ENCODE results near the gene TRNAU1AP. TPM values are rescaled to one million over a fixed set of nuclear protein-coding genes. Genes with fewer than 3 reads are reported as not detected.

TRNAU1AP gene
- 10 to 100 TPM; 18.5 to 25.0 (median 21.8) TPM for total RNA-seq

DNA sequence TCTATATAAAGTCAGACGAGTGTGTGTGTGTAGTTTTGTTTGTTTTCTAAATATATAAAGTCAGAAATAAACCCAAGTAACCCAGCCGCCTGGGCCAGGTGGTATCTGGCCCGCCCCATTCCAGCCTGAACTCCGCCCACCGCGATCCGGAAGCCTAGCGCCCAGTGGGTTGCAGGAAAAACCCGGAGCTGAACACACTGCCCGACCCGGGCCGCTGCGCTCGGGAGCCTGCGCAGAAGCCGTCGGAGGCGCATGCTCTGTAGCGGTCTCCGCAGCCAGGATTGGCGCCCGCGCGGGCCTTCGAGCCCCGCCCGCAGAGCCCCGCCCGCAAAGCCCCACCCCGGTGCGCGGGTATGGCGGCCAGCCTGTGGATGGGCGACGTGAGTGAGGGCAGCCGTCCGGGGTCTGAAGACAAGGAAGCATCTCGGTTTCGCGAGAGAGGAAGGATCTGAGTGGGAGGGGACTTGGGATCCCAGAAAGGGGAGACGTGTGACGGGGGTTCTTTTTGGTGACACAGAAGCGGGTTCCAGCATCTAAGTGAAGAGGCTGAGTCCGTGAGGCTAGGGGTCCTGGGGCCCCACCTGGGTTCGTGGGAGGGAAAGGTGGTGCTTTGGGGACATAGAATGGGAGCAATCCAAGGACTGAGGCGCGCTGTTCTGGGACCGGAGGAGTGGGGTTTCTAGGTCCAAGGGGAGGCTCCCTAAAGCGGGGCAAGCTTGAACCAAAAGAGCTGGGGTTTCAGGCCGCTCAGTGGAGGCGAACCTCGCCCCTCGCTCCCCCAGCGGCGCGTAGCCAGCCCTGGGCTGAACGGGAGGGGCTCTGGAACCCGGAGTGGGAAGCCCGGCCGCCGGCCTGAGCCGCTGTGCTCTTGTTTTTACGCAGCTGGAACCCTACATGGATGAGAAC lies at the start of gene TRNAU1AP:
TRNAU1AP (plus strand) TSS at position 328 of the 906 bp plus-strand sequence; CDS start at position 354, 26 bp downstream.
- TF ChIP-seq POLR2AphosphoS5 (IDR thresholded peaks at IDR 0.05): peak; percentile 95
- peak; percentile 77 to 84 for TF ChIP-seq POLR2A (IDR thresholded peaks at IDR 0.05)
- TF ChIP-seq EP300 (IDR thresholded peaks at IDR 0.05): no peak
- Histone ChIP-seq H3K27ac (peak within 1 kb of the TSS; percentile 77 to 89 (median 86)), H3K9me3 (no peaks in the 10 kb centered on the region), H3K4me1 (peaks cover 0 to 27% (median 0%) of the 10 kb centered on the region in 3 donors), H3K36me3 (peaks cover 0 to 39% of the 10 kb centered on the region in 2 donors), H3K4me3 (peak within 1 kb of the TSS; percentile 66 to 67), H3K27me3 (no peaks in the 10 kb centered on the region)
- WGBS, 2 donors (ENCODE audit: low coverage in 1 of 2): 0 to 2% methylated on average over 3 to 8 of the region's 63 CpGs
- ATAC-seq: peak; percentile 99

DNA sequence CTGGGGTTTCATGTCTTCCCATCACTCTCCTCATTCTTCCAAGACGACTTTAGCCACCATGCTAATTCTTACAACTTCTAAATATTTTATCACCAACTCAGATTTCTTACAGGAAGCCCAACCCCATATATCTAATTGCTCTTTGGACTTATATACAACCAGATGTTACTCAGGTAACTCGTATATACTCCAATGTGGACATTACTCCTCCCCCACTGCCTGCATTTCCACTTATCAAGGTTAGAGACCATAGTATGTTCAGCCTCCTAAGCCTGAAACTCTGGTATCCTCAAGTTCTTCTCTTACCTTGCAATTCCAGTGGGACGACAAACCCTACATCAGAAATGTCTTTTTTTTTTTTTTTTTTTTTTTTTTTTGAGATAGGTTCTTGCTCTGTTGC lies 49.8 kb upstream of the TRNAU1AP start:
- Histone ChIP-seq H3K27me3 (no peaks in the 10 kb centered on the region), H3K27ac (no peak overlapping the region), H3K4me1 (peaks cover 0 to 25% (median 10%) of the 10 kb centered on the region in 3 donors), H3K9me3 (no peaks in the 10 kb centered on the region), H3K4me3 (no peak overlapping the region), H3K36me3 (peaks cover 0 to 27% of the 10 kb centered on the region in 2 donors)
- WGBS, 2 donors (ENCODE audit: low coverage in 1 of 2): 69 to 81% methylated on average over 3 of the region's 3 CpGs
- TF ChIP-seq EP300 (IDR thresholded peaks at IDR 0.05): no peak
- ATAC-seq: no peak

DNA sequence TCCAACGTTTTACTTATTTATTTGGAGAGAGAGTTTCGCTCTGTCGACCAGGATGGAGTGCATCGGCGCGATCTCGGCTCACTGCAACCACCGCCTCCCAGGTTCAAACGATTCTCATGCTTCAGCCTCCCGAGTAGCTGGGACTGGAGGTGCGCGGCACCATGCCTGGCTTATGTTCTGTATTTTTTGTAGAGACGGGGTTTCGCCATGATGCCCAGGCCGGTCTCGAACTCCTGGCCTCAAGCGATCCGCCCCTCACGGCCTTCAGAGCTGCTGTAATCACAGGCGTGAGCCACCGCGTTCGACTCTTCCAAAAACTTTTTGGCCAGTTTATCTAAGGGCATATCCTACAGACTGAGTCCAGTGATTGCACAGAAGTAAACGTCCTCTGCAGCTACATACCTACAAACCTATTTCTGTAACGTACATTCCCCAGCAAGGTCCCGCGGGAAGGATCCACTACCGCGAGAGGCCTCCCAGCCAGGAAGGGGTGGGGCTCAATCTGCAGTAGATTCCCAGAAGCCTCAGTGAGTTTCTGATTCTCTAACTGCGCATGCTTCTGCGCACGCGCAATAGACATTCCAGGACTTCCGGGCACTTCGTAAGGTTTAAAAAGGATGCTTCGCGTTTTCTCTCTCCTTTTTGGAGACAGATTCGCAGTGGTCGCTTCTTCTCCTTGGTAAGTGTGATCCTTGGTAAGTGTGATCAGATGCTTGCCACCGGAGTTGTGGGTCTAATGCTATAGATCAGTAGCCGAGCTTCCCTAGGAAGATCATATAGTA lies 47.3 kb upstream of the TRNAU1AP start, which contains the start of gene RCC1:
RCC1 (plus strand) TSS at position 638 of the 782 bp plus-strand sequence. CDS start 23,824 bp downstream, outside the sequence.
- Histone ChIP-seq H3K4me3 (peak within 1 kb of the TSS; percentile 74 to 83), H3K4me1 (peaks cover 4 to 49% (median 33%) of the 10 kb centered on the region in 3 donors), H3K9me3 (no peaks in the 10 kb centered on the region), H3K27ac (peak within 1 kb of the TSS; percentile 86 to 90 (median 89)), H3K36me3 (peaks cover 0 to 30% of the 10 kb centered on the region in 2 donors), H3K27me3 (no peaks in the 10 kb centered on the region)
- 1 to 2% methylated on average over 17 to 20 of the region's 41 CpGs for WGBS, 2 donors (ENCODE audit: low coverage in 1 of 2)
- ATAC-seq: peak; percentile 98
- TF ChIP-seq, protein P1, sequence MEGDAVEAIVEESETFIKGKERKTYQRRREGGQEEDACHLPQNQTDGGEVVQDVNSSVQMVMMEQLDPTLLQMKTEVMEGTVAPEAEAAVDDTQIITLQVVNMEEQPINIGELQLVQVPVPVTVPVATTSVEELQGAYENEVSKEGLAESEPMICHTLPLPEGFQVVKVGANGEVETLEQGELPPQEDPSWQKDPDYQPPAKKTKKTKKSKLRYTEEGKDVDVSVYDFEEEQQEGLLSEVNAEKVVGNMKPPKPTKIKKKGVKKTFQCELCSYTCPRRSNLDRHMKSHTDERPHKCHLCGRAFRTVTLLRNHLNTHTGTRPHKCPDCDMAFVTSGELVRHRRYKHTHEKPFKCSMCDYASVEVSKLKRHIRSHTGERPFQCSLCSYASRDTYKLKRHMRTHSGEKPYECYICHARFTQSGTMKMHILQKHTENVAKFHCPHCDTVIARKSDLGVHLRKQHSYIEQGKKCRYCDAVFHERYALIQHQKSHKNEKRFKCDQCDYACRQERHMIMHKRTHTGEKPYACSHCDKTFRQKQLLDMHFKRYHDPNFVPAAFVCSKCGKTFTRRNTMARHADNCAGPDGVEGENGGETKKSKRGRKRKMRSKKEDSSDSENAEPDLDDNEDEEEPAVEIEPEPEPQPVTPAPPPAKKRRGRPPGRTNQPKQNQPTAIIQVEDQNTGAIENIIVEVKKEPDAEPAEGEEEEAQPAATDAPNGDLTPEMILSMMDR (IDR thresholded peaks at IDR 0.05): no peak
- TF ChIP-seq POLR2AphosphoS5 (IDR thresholded peaks at IDR 0.05) (peak; percentile 98), POLR2A (IDR thresholded peaks at IDR 0.05) (peak; percentile 91), EP300 (IDR thresholded peaks at IDR 0.05) (no peak)

DNA sequence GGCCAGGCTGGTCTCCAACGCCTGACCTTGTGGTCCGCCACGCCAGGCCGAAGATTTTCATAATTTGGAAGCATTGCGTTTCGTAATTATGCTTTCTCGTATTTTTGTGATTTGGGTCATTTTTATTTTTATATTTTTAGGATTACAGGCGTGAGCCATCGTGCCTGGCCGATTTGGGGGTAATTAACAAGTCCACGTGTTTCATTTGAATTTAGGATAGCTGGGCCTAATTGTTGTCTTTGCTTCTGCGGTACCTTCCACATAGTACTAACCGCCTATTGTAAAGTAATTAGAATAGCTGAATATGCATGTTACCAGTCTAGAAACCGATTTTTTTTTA lies 46.0 kb upstream of the TRNAU1AP start:
- 0 to 4% methylated on average over 9 to 14 of the region's 14 CpGs for WGBS, 2 donors (ENCODE audit: low coverage in 1 of 2)
- TF ChIP-seq POLR2AphosphoS5 (IDR thresholded peaks at IDR 0.05) (no peak), EP300 (IDR thresholded peaks at IDR 0.05) (no peak), POLR2A (IDR thresholded peaks at IDR 0.05) (no peak)
- TF ChIP-seq, protein P1 (IDR thresholded peaks at IDR 0.05): no peak
- no peaks in the 10 kb centered on the region for H3K27me3 ChIP-seq
- peak overlapping the region; percentile 86 to 90 (median 89) for H3K27ac ChIP-seq
- ATAC-seq: no peak
- peaks cover 0 to 43% of the 10 kb centered on the region in 2 donors for H3K36me3 ChIP-seq
- H3K4me1 ChIP-seq: peaks cover 4 to 62% (median 33%) of the 10 kb centered on the region in 3 donors
- H3K9me3 ChIP-seq: no peaks in the 10 kb centered on the region
- peak overlapping the region; percentile 74 to 83 for H3K4me3 ChIP-seq

DNA sequence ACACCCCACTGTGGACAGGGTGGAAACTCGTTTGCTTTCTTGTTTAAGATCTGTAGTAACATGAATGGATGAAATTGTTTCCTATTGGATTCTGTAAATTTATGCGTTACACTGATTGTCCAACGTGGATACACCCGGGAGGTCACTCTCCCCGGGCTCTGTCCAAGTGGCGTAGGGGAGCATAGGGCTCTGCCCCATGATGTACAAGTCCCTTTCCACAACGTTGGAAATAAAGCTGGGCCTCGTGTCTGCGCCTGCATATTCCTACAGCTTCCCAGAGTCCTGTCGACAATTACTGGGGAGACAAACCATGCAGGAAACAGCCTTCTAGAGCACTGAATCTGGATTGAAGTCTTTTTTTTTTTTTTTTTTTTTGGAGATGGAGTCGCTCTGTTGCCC lies 45.6 kb upstream of the TRNAU1AP start:
- peaks cover 4 to 66% (median 33%) of the 10 kb centered on the region in 3 donors for H3K4me1 ChIP-seq

More for the DNA sequence above, 45.6 kb upstream of the TRNAU1AP start:
- Histone ChIP-seq H3K27me3 (no peaks in the 10 kb centered on the region), H3K36me3 (peaks cover 0 to 46% of the 10 kb centered on the region in 2 donors), H3K27ac (peak overlapping the region; percentile 86 to 90 (median 89)), H3K4me3 (peak overlapping the region; percentile 74 to 83), H3K9me3 (no peaks in the 10 kb centered on the region)
- no peak for ATAC-seq
- WGBS, 2 donors (ENCODE audit: low coverage in 1 of 2): 3 to 8% methylated on average over 8 to 9 of the region's 11 CpGs
- TF ChIP-seq POLR2A (IDR thresholded peaks at IDR 0.05): no peak
- no peak for TF ChIP-seq EP300 (IDR thresholded peaks at IDR 0.05)
- TF ChIP-seq, protein P1 (IDR thresholded peaks at IDR 0.05): no peak

All from gastroesophageal sphincter (tissue), 4 donors.